GM20431 (cell line): ENCODE data around the gene TTC7B.
"Not testable (repeated sequence)": the region's sequence is repeated elsewhere in the genome, so short reads cannot be mapped to it uniquely, and the experiment has no call there.

Source experiments
- in situ Hi-C: fragments of 300-500 bp; cut with MseI, MboI; formaldehyde crosslinking; loops from one replicate; pipeline ENCODE4 v1.15.0; 2020; ENCODE audit warnings: low sequenced_read_pairs; ENCODE audit not compliant: unreplicated experiment

TTC7B gene, protein sequence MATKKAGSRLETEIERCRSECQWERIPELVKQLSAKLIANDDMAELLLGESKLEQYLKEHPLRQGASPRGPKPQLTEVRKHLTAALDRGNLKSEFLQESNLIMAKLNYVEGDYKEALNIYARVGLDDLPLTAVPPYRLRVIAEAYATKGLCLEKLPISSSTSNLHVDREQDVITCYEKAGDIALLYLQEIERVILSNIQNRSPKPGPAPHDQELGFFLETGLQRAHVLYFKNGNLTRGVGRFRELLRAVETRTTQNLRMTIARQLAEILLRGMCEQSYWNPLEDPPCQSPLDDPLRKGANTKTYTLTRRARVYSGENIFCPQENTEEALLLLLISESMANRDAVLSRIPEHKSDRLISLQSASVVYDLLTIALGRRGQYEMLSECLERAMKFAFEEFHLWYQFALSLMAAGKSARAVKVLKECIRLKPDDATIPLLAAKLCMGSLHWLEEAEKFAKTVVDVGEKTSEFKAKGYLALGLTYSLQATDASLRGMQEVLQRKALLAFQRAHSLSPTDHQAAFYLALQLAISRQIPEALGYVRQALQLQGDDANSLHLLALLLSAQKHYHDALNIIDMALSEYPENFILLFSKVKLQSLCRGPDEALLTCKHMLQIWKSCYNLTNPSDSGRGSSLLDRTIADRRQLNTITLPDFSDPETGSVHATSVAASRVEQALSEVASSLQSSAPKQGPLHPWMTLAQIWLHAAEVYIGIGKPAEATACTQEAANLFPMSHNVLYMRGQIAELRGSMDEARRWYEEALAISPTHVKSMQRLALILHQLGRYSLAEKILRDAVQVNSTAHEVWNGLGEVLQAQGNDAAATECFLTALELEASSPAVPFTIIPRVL

DNA sequence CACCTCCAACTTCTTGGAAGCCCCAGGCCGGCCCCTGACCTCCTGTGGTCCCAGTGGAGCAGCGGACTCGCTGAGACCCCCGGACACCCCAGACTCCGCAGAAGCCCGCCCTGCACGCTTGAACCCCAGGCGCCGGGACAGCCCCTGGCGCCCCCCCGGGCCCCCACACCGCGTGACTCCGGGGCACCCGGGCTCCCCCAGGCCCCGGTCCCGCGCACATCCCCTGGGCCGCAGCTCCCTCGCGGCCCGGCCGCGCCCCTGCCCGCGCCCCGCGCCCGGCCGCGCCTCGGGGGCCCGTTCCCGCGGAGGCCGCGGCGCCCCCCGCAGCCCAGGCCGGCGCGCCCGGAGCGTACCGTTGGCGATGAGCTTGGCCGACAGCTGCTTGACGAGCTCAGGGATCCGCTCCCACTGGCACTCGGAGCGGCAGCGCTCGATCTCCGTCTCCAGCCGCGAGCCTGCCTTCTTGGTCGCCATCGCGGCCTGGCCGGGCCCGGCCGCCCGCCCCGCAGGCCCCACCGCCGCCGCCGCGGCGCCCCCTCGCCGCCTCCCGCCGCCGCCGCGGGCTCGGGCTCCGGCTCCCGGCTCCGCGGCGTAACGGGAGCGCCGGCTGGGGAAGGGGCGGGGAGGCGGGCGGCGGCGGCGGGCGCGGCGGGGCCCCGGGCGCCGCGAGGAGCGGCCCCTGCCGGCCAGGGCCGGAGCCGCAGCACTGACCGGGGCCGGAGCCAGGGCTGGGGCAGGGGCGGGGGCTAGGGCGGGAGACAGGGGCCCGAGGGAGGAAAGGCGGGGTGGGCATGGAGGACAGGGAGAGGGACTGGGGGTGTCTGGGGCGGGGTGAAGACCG, at the start of gene TTC7B:
TSS of gene TTC7B (minus strand) at position 609 of the 841 bp plus-strand sequence. CDS start at position 474, 135 bp downstream.
- in situ Hi-C loops = no loop called here

DNA sequence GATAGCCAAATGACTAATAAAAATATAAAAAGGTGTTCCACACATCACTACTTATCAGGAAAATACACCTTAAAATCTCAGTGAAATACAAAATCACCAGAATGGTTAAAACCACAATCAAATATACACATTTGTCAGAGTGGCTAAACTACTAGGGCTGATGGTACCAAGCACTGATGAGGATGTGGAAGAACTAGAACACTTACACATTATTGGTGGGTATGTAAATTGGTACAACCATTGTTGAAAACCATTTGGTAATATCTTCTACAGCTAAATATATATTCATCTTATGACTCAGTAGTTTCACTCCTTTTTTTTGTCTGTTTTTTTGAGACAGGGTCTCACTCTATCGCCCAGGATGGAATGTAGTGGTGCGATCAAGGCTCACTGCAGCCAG, 48.5 kb upstream of the TTC7B start:
- in situ Hi-C loops = no loop called here

DNA sequence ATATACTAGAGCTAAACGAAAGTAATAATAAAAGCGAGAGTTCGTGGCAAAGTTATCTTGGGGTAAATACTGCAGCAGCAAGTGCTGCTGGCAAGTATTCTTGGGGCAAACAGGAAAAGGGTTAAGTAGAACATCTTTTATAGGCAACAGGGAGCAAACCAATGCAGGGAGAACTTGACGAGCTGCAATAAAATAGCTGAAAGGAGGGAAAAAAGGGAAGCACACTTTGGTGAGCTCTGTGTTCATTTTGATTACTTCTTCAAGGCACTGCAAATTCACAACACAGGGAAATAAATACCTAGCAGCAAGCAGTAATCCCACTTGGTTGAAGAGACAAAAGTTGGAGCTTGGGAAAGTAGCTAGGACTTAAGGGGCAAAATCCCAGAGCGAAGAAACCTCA, 42.3 kb upstream of the TTC7B start:
- in situ Hi-C loops = no loop called here

DNA sequence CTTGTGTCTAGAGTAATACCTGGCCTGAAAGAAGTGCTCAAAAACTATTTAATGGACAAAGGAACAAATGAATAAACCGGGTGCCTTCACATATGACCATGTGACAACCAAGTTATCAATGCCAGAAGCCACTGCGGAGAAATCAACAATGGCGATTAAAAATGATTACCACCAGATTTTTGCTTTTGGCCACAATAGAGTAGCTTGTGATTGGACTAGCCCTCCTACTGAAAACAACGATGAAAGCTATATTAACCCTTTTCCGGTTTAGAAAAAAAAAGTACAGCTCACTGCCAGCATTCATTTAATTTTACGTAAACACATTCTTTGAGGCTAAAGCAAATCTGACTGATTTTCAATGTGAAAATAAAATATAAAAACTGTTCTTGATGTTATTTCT, 41.6 kb upstream of the TTC7B start:
- in situ Hi-C loops = no loop called here

DNA sequence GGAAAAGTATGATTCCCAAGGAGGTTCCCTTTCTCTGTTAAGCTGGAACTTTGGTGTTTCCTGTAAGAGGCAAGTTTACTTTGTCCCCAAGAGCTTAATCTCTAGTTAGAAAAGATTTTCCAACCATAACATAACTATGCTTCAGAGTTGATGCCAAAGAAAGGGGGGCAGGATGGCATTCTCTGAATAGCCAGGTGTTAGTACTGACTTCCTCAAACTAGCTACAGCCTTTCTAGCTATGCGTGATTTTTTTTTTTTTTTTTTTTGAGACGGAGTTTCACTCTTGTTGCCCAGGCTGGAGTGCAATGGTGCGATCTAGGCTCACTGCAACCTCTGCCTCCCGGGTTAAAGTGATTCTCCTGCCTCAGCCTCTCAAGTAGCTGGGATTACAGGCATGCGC, 39.9 kb upstream of the TTC7B start:
- in situ Hi-C loops = not testable (repeated sequence)

DNA sequence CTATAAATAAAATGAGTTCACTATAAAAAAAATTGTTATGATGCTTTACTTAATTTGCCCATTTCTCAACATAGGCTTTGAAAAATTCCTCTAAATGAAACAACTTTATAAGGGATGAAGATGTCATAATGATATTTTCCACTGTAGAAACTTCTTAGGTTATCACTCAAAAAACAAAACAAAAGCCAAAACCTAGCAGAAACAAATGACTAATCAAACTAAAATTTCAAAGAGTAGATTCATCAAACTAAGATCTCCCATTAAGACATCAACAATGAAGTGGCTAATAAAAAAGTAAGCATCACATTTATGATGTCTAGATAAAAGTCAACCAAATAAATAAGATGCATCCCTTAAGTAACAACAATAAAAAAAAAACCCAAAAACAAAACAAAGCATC, 36.9 kb upstream of the TTC7B start:
- in situ Hi-C loops = no loop called here

DNA sequence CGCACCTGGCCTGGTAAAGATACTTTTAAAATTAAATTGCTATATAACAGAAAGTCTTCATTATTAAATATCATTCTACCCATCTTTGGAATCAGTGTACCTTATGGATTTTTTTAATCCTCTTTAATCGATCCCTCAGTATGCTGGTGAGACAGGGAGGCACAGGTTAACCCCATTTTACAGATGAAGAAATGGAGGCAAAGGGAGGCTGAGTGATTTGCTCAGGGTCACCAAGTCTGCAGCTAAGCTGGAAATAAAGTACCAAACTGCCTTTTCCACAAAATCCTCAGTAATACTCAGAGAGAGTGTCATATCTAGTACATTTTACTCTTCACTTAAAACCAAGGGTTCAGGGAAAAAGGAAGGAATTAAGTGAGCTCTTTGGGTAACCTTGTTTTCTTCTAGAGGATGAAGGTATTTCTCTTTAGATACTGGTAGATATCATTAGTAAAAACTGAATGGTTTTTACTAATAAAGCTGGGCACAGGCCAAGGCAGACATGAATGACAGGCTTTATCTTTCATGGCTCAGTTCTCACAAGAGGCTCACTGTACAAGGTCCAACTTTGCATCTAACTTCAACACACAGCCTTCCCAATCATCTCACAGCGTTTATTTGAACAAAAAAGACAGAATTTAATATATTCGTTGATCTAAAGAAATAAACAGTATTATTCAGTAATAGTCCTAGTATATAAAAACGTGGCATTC, 35.3 kb upstream of the TTC7B start:
- in situ Hi-C loops = no loop called here

DNA sequence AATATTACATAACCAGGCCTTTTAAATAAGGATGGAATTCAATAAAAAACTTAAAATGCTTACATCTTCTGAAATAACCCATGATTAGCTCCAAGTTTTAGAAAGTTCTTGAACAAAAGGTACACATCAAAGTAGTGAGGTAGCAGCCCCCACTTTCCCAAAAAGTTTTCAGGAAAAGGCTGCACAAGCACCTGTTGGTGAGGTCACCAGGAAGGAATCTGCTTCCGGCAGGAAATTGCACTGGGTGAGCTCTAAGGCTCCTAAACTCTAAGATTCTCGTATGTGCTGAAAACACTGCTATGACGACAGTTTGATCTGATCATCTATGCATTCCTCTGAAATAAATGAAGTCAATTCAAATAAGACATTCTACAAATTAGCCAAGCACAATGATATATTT, 34.3 kb upstream of the TTC7B start:
- in situ Hi-C loops = no loop called here

DNA sequence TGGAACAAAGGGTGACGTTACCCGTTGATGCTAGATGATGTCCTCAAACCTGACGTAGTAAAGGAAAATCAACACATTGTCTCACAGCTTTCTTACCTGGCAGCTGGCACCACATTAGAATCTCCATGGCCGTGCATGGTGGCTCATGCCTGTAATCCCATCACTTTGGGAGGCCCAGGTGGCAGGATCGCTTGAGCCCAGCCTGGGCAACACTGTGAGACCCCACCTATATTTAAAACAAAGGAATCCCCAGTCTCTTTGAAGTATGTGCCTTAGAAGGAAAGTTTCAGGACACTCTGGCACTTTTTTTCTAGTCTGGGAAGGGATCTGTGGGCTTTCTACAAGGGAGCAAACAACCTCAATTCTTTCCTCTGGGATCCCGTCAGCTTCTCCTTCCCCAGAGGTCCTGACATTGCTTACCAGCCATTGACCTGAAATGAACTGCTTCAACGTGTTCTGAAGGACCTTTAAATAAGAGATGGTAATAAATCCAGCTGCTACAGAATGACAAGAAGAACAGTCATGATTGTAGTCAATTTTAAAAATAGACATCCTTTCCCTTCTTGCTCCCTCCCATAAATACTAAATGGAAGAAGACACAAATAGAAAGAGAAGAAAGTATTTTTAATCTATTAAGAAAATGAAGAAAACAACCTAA, 33.7 kb upstream of the TTC7B start:
- in situ Hi-C loops = no loop called here

DNA sequence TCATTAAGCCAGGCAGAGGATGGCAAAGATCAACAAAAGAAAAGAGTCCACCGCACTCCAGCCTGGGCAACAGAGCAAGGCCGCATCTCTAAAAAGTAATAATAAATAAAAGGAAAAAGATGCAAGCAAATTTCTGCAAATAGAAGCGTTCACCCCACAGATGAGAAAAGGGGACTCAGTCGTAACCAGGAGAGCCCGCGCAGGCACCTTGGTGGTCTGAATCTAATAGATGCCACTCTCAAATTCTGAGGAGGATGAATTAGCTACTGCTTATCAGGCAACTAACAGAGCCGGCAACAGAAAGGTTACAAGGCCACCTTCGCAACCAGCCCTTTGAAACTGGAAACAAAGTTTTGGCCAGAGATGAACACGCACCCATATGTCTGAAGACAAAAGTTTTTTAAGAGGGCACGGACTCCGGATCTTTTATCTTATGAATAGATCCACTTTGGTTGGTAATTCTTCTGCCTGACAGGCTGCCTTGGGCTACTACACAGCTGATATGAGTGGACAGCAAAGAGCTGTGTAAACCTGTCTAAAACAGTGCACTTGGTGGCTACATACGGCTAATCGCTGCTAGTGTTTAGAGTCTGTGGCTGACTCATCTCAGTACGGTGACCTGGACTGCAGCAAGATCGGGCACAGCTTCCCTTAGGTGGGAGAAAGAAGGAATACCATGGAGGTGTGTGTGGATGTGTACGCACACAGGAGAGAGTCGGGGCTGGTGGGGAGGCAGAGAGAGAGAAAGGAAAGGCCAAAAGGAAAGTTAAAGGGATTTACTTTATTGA, 32.9 kb upstream of the TTC7B start:
- in situ Hi-C loops = no loop called here

DNA sequence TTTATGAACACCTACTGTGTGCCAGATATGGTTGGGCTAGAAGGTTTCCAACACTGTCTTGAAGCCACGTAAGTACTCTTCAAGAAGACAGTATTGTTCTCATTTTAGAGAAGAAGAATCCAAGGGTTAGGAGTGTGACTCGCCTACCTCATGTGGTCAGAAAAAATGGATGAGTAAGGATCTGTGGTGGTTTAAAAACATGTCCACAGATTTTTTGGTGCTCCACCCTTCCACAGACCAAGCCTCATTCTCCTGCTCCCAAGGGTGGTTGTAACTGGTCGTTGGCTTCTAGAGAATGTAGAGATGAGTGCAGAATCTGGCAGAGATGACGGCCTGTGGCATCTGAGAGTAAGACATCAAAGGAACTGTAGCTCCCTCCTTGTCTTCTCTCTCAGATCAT, 30.3 kb upstream of the TTC7B start:
- in situ Hi-C loops = no loop called here

DNA sequence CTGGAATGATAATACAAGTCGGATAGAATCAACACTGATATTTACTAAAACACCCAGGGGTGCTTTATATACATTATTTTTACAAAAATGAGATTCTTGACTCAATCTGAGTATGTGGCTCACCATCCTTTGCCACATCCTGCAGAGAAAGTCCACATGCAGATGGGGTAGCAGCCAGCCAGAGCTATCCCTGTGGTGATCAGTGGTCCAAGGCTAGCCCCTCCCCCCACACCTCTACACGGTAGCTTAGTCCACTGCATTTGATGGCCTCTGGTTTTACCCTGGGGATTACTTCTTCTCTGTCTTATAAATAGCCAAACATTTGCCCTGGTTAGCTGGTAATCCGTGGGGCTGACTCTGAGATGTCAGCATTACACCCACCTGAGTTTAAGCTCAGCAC, 28.1 kb upstream of the TTC7B start:
- in situ Hi-C loops = no loop called here

DNA sequence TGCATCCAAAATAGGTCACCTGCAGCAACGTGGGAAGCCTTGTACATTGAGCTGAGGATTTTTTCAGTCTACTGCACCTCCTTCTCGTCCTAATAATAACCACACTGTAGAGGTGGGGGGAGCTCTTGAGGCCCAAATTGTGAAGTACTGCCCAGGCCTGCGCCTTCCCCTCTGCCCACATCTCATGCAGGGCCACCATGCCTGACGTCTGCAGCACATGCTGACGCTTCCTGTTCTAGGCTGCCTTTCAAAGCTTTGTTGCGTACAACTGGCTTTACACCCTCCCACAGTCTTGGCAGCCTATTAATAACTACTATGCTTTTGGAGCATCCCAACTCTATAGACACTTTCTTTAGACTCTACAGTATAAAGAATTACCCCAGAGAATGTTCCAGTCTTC, 26.5 kb upstream of the TTC7B start:
- in situ Hi-C loops = no loop called here

DNA sequence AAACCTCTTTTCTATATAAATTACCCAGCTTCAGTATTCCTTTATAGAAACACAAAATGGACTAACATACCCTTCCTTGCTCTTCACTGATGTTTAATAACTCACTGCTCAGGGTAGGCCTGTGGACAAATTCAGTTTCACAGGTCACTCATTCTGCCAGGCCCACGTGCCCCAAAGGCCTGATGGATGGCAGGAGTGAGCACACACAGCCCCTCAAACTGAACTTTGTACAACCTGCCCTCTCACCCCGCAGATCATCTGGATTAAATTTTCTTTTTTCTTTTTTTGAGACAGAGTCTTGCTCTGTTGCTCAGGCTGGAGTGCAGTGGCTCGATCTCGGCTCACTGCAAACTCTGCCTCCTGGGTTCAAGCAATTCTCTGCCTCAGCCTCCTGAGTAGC, 24.4 kb upstream of the TTC7B start:
- in situ Hi-C loops = not testable (repeated sequence)

DNA sequence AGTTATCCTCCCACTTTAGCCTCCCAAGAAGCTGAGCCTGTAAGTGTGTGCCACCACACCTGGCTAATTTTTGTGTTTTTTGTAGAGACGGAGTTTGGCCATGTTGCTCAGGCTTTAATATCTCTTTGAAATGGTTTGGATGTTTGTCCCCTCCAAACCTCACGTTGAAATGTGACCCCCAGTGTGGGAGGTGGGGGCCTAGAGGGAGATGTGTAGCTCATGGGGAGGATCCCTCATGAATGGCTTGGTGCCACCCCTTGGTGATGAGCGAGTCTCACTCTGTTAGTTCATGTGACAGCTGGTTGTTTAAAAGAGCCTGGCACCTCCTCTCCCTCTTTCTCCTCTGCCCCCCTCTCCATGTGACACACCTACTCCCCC, 23.6 kb upstream of the TTC7B start:
- in situ Hi-C loops = no loop called here

DNA sequence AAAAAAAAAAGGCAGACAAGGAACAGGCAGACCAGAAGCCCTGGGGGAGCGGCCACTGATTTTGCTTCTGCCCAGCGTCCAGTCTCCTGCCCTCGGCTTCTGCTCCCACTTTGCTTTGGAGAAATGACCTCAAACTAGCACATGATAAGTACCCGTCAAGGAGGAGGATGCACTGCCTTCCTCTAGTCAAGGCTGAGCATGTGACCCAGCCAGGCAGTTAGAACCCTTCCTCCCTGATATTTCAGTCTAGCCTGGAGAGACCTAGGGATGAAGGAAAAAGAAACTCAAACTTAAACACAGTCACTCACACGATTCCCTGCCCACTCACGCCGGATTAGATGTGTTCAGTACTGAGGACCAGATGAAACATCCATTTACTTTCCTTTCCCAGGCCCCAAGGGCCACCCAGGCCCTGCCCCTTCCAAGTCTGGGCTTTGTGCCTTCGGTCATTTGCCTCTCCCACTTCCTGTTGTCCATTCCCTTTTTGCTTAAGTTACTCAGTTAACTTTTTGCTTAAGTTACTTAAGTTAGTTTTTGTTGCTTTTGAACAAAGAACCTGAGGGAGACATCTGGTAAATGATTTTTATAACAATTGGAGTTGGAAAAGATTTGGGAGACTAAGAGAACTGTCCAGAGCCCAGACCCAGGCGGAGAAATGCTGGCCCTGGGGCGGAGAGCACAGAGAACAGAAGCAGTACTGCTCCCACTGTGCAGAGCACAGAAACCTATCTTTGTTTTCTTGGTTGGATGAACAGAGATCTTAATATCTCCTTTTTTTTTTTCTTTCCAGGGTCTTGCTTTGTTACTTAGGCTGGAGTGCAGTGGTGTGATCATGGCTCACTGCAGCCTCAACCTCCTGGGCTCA, 23.0 kb upstream of the TTC7B start:
- in situ Hi-C loops = no loop called here

DNA sequence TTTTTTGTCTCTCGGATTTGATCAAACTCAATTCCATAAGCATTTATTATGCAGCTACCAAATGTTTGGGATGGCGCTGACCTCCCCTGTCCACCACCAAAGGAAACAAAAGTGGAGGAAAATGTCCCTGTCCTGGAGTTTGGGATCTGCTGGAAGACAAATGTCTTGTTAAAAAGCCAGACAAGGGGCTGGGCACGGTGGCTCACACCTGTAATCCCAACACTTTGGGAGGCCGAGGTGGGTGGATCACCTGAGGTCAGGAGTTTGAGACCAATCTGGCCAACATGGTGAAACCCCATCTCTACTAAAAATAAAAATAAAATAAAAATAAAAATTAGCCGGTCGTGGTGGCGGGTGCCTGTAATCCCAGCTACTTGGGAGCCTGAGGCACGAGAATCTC, 22.3 kb upstream of the TTC7B start:
- in situ Hi-C loops = not testable (repeated sequence)

DNA sequence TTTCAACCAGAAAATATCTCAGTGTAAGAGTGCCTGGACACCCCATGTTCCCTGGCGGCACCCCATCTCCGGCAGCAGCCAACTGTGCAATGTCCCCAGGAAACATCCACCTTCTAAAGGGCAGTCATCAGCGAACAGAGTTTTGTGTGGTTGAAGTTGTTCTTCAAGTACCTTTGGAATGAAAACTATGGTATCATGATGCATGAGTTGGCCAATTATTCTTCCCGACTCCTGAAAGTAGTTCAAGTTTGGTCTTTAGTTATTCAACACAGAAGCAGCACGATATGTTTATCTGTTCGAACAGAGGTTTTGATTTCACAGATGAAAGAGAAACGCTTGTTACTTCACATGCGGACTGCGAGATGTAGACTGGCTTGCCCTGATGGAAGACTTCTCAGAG, 21.1 kb upstream of the TTC7B start:
- in situ Hi-C loops = no loop called here
